GM12892 (cell line): ENCODE results near the gene DHRS7C. TPM values are rescaled to one million over a fixed set of nuclear protein-coding genes. Genes with fewer than 3 reads are reported as not detected.

Source experiments
- DNase-seq: peaks from one replicate; pipeline ENCODE4 v3.0.0; 2011; ENCODE audit not compliant: insufficient read length
- FAIRE-seq: peaks from 2 replicates; lab custom pipeline; 2011; peaks lifted over from hg19 to GRCh38; lab: Jason Lieb, UNC
- POLR2A ChIP-seq: IDR thresholded peaks from 2 replicates; pipeline ENCODE4 v1.6.1; 2011; ENCODE audit warnings: low read depth, low read length, control low read depth
- POLR2AphosphoS5 ChIP-seq: IDR thresholded peaks from 2 replicates; pipeline ENCODE4 v1.6.1; 2011; ENCODE audit warnings: low read depth, low read length, control low read depth
- TAF1 ChIP-seq: IDR thresholded peaks from 2 replicates; pipeline ENCODE4 v1.6.1; 2011; ENCODE audit warnings: low read depth, mild to moderate bottlenecking, control low read depth, low read length, borderline replicate concordance
- polyA plus RNA-seq: library from polyadenylated mRNA; unstranded; fragments of >200 nt; gene quantifications from one replicate; pipeline ENCODE4 v1.2.1, GENCODE V29; 2012; ENCODE audit warnings: missing spikeins, inconsistent platforms; ENCODE audit not compliant: missing spikeins

DHRS7C gene, protein sequence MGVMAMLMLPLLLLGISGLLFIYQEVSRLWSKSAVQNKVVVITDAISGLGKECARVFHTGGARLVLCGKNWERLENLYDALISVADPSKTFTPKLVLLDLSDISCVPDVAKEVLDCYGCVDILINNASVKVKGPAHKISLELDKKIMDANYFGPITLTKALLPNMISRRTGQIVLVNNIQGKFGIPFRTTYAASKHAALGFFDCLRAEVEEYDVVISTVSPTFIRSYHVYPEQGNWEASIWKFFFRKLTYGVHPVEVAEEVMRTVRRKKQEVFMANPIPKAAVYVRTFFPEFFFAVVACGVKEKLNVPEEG
- not detected for polyA plus RNA-seq

DNA sequence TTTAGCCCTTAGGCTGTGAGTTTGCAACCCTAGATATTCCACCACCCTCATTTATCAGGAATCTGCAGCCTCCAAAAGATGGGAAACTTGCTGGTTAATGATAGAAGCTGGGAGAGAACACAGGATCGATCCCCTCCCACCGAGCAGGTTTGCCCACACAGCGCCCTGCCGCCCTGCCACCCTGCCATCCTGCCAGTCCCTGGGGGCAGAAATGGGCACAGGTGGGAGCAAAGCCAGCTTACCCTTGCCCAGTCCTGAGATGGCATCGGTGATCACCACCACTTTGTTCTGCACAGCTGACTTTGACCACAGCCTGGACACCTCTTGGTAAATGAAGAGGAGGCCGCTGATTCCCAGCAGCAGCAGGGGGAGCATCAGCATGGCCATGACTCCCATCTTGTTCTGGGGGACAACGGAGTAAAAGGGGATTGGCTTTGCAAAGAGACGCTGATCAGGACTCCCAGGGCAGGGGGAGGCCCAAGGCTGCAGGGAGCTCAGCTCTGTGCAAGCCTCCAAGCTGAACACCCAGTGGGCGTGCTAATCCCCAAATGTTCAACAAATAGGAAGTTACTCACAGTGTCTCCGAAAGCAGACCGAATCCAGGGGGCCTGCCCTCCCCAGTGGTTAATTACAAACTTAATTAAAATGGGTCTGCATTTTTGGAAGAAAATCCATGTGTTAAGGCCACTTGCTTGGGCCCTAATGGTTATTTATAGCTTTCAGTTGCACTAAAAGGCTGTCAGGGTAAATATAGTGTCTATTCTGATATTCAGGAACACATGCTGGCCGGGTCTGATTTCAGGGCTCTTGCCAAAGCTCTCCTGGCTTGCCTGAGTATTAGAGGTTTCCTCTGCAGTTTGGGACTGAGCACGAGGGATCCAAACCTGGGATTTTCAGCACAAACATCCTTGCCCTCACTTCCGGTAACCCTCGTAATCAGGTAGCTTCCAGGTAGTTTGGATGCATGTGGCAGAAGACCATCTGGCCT lies at the start of gene DHRS7C:
Gene DHRS7C, minus strand, starts transcription at position 704 of the 988 bp plus-strand sequence. Its CDS starts 308 bp downstream, at position 396.
- TF ChIP-seq TAF1 (no peak), POLR2AphosphoS5 (no peak), POLR2A (no peak)
- no peak for FAIRE-seq
- DNase-seq, result no peak

DNA sequence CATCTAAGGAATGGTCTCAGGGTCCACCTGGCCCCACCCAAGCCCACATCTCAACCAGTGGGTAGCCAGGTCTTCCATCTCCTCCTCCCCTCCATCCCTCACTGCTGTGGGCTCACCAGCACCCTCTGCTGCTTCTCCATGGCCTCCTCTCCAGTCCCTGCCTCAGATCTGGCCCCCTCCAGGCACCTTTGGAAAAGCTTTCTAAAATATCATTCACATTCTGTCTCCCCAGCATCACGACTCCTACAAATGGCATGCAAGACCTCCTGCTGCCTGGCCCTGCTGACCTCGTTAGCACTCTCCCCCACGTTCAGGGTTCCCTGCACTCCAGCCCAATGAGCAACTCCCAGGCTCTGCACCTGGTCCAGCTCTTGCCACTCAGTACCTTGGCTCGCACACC lies 48.0 kb upstream of the DHRS7C start:
- DNase-seq (no peak), FAIRE-seq (no peak)
- TF ChIP-seq TAF1, result no peak
- TF ChIP-seq POLR2A, result no peak
- no peak for TF ChIP-seq POLR2AphosphoS5

DNA sequence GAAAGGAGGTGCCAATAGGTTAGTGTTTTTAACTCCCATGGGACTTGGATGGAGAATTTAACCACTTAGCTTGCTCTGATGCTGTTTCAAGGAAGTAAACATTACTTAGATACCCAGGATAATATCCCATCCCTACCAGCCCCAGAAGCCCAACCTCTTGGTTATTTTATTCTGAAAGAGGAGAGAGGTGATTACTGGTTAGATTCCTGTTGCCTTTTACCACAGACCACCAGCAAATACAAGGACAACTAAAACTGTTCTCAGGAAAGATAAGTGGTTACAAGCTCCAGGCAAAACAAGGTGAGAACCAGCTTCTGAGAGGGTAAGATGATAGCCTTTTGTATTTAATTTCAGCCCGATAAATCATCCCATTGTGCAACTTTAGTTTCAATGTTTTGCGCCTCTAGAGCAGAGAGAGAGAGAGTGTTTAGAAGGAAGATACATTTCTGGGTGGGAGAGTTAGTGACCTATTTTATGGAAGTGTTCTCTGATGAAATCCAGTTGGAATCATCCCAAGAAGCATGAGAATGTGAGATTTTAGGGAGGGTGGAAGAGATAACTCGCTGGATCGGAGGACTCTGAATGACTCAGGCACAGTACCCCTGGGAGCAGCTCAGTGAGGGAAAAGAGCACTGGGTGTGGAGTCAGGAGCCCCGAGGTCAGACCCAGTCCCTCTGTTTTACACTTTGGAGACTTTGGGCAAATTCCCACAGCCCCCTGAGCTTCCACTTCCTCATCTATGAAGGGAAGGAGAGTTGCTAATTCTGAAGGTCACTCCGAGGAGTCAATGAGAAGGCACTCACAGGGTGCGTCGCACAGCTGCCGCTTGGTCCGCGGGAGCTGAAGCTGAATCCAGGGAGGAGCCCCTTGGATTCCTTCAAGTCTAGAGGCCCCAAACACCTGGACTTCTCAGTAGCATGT lies 46.4 kb upstream of the DHRS7C start:
- DNase-seq (no peak), FAIRE-seq (no peak)
- TF ChIP-seq TAF1 (no peak), POLR2AphosphoS5 (no peak), POLR2A (no peak)

DNA sequence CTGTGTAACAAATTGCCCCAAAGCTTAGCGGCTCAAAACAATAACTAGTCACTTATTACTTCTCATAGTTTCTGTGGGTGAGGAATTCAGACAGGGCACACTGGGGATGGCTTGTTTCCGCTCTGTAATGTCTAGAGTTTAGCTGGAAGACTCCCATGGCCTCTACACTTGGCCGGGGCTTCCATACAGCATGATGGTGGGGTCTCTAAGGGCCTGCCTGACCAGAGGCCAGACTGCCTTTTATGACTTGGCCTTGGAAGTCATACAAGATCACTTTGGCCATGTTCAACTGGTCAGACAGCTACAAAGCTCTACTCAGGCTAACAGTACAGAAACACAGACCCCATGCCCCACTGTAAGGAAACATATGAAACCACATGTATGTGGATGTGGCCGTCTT lies 42.5 kb upstream of the DHRS7C start:
- DNase-seq (no peak), FAIRE-seq (no peak)
- TF ChIP-seq TAF1 (no peak), POLR2AphosphoS5 (no peak), POLR2A (no peak)

DNA sequence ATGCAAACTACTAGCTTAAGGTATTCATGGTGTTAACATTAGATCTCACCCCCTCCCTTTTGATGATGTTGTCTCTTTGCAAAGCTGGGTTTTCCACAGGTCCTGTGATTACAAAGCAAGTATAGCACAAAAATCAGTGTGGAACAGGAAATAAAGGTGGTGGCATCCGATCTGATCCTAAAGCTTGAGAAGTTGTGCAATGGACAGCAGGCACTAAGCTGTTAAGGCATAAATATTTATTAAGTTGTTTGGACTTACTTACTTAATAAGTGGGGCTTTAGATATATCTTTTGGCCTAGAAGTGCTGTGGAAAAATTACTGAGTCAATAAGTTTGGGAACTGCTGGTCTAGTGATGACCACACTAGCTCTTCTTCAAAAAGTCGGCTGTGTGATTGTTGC lies 39.3 kb upstream of the DHRS7C start:
- DNase-seq (no peak), FAIRE-seq (no peak)
- TF ChIP-seq POLR2AphosphoS5, result no peak
- no peak for TF ChIP-seq POLR2A
- no peak for TF ChIP-seq TAF1

DNA sequence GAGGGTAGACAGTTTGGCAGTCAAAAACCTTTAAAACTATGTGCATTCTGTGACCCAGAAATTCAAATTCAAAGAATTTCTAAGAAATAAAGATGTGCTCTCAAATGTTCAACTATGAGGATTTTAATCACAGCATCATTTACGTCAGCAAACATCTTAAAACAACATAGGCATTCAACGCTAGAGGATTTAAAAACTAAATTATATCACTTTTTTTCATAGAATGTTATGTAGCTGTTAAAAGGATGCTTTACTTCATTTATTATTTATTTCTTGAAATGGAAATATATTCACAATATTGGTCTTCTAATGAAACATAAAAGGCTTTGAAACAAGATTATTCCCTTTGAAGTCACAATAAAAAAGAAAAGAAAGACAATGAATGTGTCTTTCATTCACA lies 38.0 kb upstream of the DHRS7C start:
- TF ChIP-seq POLR2A (no peak), POLR2AphosphoS5 (no peak), TAF1 (no peak)
- no peak for FAIRE-seq
- DNase-seq, result no peak

DNA sequence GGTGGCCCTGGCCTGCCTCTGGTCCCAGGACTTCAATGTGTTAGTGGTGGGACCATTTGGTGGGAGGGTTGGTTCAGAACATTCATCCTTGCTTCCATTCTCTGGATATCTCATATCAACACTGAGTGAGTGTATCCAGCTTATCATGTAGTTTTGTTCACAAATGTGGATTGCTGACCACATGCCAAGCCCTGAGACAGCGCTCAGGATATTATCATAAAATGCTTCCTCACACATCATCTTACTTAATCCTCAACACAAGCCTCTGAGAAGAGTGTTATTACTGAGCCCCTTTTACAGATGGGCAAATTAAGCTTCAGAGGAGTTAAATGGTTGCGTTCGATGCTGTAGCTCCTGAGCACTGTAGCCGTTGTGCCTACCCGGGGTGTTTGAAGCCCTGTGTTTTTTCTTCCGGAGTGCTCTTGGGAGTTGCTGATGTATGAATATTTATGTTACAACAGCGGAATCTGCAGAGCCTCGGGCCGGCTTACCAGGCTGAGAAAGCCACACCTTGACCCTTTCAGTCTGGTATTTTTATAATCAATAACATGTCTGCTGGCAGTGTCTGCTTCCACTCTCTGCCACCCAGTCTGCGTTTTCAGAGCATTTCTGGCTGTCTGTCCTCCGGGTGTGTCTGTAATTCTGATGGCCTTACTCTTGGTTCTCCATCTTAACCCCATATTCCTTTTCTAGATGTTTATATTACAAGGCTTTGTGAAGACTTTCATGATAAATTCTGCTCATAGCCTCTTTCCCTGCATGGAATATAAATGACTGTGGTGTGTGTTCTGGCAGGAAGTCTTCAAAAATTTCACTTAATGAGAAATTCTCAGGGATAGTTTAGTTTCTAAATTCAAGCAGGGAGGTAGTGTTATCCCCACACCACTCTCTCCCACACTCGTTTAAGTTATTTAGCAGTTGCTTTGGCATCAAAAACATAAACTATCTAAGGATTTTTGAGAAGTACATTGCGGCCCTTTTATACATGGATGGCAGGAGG lies 37.2 kb upstream of the DHRS7C start:
- DNase-seq, result no peak
- FAIRE-seq, result no peak
- no peak for TF ChIP-seq POLR2A
- TF ChIP-seq TAF1, result no peak
- TF ChIP-seq POLR2AphosphoS5, result no peak

DNA sequence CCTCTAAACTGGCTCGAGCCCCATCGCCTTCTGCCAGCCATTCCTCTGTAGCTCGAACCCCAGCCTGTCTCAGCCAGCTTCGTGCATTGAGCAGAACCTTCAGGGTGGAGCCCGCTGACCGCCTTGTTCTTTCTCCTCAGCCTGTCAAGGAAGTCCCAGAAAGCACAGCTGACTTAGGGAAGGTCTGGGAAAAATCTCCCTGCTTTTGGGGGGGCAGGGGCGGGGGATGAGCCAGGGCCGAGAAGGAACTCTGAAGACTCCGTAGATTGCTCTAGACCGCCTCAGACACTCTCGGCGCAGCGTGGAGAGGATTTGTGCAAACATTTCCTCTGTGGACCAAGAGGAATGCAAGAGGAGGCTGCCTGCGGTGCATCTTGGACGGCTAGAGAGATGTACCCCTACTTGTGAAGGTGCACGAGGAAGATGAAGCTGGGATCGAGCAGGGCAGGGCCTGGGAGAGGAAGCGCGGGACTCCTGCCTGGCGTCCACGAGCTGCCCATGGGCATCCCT lies 34.3 kb upstream of the DHRS7C start, which contains the start of gene GLP2R:
Gene GLP2R, plus strand, starts transcription at position 284 of the 510 bp plus-strand sequence. Its CDS starts 140 bp downstream, at position 424.
- DNase-seq, result no peak
- no peak for FAIRE-seq
- TF ChIP-seq TAF1 (no peak), POLR2AphosphoS5 (no peak), POLR2A (no peak)

DNA sequence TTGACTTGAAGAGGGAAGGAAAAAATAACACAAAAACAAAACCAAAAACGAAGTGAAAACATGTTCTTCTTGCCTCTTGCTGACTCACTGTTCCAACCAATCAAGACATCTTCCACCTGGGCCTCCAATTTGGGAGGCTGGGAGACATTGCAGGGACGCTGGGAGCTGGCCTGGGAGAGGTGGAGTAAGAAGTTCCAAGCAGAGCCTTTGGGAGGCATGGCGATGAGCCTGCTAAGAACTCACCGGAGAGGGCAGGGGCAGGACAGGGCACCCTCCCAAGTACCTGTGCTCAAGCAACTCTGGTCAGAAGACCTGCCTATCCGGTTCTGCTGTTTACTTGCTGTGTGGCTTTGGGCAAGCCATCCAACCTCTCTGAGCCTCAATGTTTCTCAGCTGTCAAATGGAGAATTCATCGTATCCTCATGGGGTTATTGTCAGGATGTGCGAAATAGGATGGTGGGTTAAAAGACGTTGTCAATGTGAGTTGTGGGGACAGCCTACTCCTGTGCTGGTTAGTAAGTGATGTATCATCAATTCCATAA lies 33.5 kb upstream of the DHRS7C start:
- DNase-seq, result no peak
- FAIRE-seq, result no peak
- TF ChIP-seq POLR2A (no peak), TAF1 (no peak), POLR2AphosphoS5 (no peak)

DNA sequence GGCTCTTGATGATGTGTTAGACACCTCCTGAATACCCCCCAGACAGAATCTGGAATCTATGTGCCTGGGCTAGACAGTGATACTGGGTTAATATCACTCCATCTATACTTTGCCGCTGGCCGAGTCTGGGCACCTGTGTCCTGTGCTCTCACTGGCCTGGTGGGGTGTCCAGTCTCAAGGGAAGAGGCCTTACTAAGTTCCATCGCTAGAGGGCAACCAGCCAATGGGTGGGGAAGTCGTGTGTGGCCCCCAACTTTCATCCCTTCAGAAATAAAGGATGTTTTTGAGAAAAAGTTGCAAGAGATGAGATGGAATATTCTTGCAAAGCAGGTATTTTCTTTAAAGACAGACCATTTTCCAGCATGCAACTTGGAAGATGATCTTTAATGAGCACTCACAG lies 32.7 kb upstream of the DHRS7C start:
- TF ChIP-seq POLR2A, result no peak
- TF ChIP-seq TAF1, result no peak
- no peak for TF ChIP-seq POLR2AphosphoS5
- DNase-seq (no peak), FAIRE-seq (no peak)

DNA sequence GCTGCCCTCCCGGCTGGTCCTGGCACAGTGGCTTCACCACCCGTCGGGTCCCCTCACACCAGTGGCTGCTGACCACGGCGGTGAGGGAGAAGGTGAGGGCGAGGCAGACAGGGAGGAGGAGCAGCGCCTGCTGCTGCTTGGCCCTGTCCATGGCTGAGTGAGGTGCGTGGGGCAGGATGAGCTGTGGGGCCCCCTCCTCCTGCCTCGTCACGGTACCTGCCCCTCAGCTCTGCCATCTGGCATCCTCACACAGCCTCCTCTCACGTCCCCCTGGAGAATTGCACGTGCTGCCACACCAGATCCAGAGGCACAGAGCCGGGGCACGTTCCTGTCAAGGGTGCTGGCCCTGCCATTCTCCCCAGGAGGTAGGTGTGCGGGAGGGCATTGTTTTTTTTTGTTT lies 30.5 kb upstream of the DHRS7C start, which contains the start of gene GSG1L2:
Gene GSG1L2, minus strand, starts transcription at position 159 of the 400 bp plus-strand sequence. Its CDS starts 8 bp downstream, at position 151.
- FAIRE-seq, result no peak
- TF ChIP-seq TAF1 (no peak), POLR2A (no peak), POLR2AphosphoS5 (no peak)
- no peak for DNase-seq
